HepG2 (cell line): ENCODE data around the gene MAN1A1. TPM values are rescaled to one million over a fixed set of nuclear protein-coding genes. Genes with fewer than 3 reads are reported as not detected.

ENCODE experiments used
- BCL6 ChIP-seq: IDR thresholded peaks from 2 replicates; pipeline ENCODE4 v1.6.1; 2016; ENCODE audit warnings: missing genetic modification reagents, missing compliant biosample characterization
- CEBPG ChIP-seq: IDR thresholded peaks from 2 replicates; pipeline ENCODE4 v1.6.1; 2016
- FOXP1 ChIP-seq, 2 experiments: fragments of 450-650 bp in 1 of 2; IDR thresholded peaks; 2 replicates each; pipeline ENCODE4 v1.6.1; 2017 to 2018; ENCODE audit warnings: antibody characterized with exemption in 1 of 2
- HOXA5 ChIP-seq: sonication (generic); formaldehyde crosslinking; IDR thresholded peaks from 2 replicates; pipeline ENCODE4 v1.4.0; 2020; ENCODE audit warnings: missing genetic modification reagents
- NFAT5 ChIP-seq: sonication (generic); formaldehyde crosslinking; IDR thresholded peaks from 2 replicates; pipeline ENCODE4 v1.4.0; 2020; ENCODE audit warnings: missing genetic modification reagents
- NFRKB ChIP-seq: fragments of 450-650 bp; IDR thresholded peaks from 2 replicates; pipeline ENCODE4 v1.6.1; 2017
- RBFOX2 ChIP-seq: fragments of 200-400 bp; formaldehyde crosslinking; IDR thresholded peaks from 2 replicates; pipeline ENCODE4 v1.6.1; 2017; ENCODE audit warnings: low read depth, mild to moderate bottlenecking, low read length
- SIN3A ChIP-seq: IDR thresholded peaks from 2 replicates; pipeline ENCODE4 v1.6.1; 2011; ENCODE audit warnings: low read depth, mild to moderate bottlenecking, control low read depth, low read length, borderline replicate concordance
- ZBED4 ChIP-seq: sonication (generic); formaldehyde crosslinking; IDR thresholded peaks from 2 replicates; pipeline ENCODE4 v1.4.0; 2020; ENCODE audit warnings: missing genetic modification reagents, borderline replicate concordance
- ZMYM3 ChIP-seq: sonication (generic); formaldehyde crosslinking; IDR thresholded peaks from 2 replicates; pipeline ENCODE4 v1.5.1; 2020; ENCODE audit warnings: mild to moderate bottlenecking, missing genetic modification reagents
- ZNF121 ChIP-seq: sonication (generic); formaldehyde crosslinking; IDR thresholded peaks from 2 replicates; pipeline ENCODE4 v1.5.0; 2020; ENCODE audit warnings: mild to moderate bottlenecking, missing genetic modification reagents
- ZNF713 ChIP-seq: sonication (generic); formaldehyde crosslinking; IDR thresholded peaks from 2 replicates; pipeline ENCODE4 v1.4.0; 2020; ENCODE audit warnings: mild to moderate bottlenecking, missing genetic modification reagents
- ZNF772 ChIP-seq: sonication (generic); formaldehyde crosslinking; IDR thresholded peaks from 2 replicates; pipeline ENCODE4 v1.5.0; 2020; ENCODE audit warnings: mild to moderate bottlenecking, missing genetic modification reagents
- ZNF850 ChIP-seq: sonication (generic); formaldehyde crosslinking; conservative IDR thresholded peaks from 2 replicates; pipeline ENCODE4 v1.9.0; 2021; ENCODE audit warnings: mild to moderate bottlenecking, missing genetic modification reagents
- polyA plus RNA-seq, 8 experiments: library from polyadenylated mRNA; depleted of rRNA in 3 of 8; stranded (reverse) in 7 of 8; unstranded in 1 of 8; fragments of >200 nt; fragmentation: Illumina TruSeq in 4 of 8; extraction: Trizol in 4 of 8; gene quantifications; 2 replicates each; pipeline versions ENCODE4 v1.2.1 to v1.2.3, GENCODE V29; 2011 to 2016; ENCODE audit warnings: low read depth in 4 of 8, missing spikeins in 1 of 8, mixed read lengths in 1 of 8; ENCODE audit not compliant: insufficient read depth in 1 of 8
- total RNA-seq, 5 experiments: library from RNA; depleted of rRNA; stranded (reverse); fragments of >200 nt; fragmentation: Illumina TruSeq; extraction: Trizol; gene quantifications; 2 replicates each; pipeline ENCODE4 v1.2.3, GENCODE V29; 2016; ENCODE audit warnings: low read depth in 1 of 5
- TF ChIP-seq, protein P1 (sequence below): sonication (generic); formaldehyde crosslinking; conservative IDR thresholded peaks from 2 replicates; pipeline ENCODE4 v1.4.0; 2020; ENCODE audit warnings: missing genetic modification reagents

The MAN1A1 gene
- total and polyA plus RNA-seq, 2 of the 13 experiments (the other 11 are each of a cell fraction or from before 2014, with no cell fraction given): 156 to 236 TPM

DNA sequence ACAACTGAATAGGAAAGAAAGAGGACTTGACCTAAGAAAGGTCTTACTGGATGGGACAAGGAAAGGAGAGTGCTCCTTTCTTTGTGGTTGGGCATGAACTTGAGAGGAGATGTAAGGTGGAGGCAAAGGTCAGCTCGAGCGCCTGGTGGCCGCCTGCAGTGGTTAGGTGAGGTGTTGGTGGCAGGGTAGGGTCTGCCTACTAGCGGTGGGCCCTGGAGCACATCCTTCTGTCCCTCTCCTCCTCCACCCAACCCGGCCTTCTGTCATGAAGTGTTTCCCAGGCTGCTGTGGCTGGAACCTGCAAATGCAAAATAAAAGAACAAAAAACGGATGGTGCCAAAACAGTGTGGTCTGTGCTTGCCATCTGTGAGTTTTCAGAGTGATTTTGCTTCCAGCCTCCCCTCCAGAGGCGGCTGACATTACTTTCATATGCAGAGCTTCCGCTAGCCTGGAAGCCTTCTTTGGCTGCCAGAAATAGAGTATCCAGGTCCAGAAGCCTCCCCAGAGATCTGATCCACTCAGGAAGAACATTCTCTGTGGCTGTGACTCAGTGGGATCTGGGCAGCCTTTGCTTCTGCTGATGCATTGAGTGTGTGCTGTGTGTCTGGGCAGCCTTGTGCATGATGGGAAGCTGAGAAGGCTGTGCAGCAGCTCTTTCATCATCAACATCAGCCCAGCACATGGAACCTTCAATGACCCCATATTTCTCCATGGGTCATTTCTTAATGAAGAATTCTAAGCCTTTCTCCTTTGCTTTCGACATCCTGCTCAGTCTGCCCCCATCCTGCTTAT is 191.3 kb downstream of the MAN1A1 start (continued):
- TF ChIP-seq NFAT5 (CRISPR knock-in tag) (no peak), NFRKB (no peak), BCL6 (CRISPR knock-in tag) (no peak), RBFOX2 (no peak), ZBED4 (no peak), SIN3A (no peak), ZNF713 (no peak), HOXA5 (CRISPR knock-in tag) (no peak), ZNF772 (CRISPR knock-in tag) (no peak), ZNF121 (CRISPR knock-in tag) (no peak), FOXP1 (IDR thresholded peaks at IDR 0.05) (no peak), FOXP1 (CRISPR knock-in tag; IDR thresholded peaks at IDR 0.05) (no peak), ZMYM3 (no peak), CEBPG (CRISPR knock-in tag) (peak; percentile 44; the same call in 1 of the 2 replicates), ZNF850 (no peak)
- TF ChIP-seq, protein P1, sequence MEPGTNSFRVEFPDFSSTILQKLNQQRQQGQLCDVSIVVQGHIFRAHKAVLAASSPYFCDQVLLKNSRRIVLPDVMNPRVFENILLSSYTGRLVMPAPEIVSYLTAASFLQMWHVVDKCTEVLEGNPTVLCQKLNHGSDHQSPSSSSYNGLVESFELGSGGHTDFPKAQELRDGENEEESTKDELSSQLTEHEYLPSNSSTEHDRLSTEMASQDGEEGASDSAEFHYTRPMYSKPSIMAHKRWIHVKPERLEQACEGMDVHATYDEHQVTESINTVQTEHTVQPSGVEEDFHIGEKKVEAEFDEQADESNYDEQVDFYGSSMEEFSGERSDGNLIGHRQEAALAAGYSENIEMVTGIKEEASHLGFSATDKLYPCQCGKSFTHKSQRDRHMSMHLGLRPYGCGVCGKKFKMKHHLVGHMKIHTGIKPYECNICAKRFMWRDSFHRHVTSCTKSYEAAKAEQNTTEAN (CRISPR knock-in tag): no peak
